Measurements from ENCODE around the gene FAM174C.

DNA sequence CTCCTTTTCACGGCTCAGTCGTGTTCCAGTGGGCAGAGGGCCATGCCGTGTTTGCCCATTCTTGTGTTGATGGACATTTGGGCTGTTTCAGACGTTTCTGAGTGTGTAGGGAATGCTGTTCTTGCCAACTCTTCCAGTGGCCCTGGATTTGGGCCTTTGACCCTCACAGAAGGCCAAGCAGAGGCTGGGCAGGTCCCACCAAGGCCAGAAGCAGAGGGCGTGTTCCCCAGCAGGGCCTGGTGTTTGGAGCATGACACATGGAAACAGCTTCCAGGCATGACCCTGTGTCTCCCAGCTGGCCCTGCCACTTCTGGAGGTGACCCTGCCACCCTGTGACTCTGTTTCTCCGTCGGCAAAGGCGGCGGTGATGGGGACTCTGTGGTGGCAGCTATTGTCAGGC lies 46.2 kb downstream of the FAM174C start:
- TF ChIP-seq CTCF (IDR thresholded peaks at IDR 0.05) (no peak), POLR2A (IDR thresholded peaks at IDR 0.05) (no peak), EP300 (IDR thresholded peaks at IDR 0.05) (no peak)
